Right lung (tissue), 10 donors: ENCODE measurements around the gene CD1D. TPM values are rescaled to one million over a fixed set of nuclear protein-coding genes. Genes with fewer than 3 reads are reported as not detected.
A peak's percentile ranks its signal among the peaks of the same experiment; 100 is the strongest.
"Not testable (repeated sequence)": the region's sequence is repeated elsewhere in the genome, so short reads cannot be mapped to it uniquely, and the experiment has no call there.

ENCODE experiments used
- DNase-seq, 2 donors: peaks; one replicate each; pipeline ENCODE4 v3.0.0-alpha.2; 2013
- long read RNA-seq, 8 donors: transcript quantifications; one replicate each; lab custom pipeline, GENCODE V29; 2026
- polyA plus RNA-seq, 5 donors: library from polyadenylated mRNA; unstranded; fragments of 120-200 nt; gene quantifications; one replicate each; pipeline versions ENCODE4 v1.2.1 to v1.2.3, GENCODE V29; 2013; ENCODE audit warnings: inconsistent platforms in 1 of 5, low replicate concordance in 1 of 5; ENCODE audit not compliant: insufficient read length in 5 of 5, insufficient read depth in 1 of 5

Gene CD1D
- polyA plus RNA-seq: 1 to 10 TPM; 1.2 to 2.2 (median 1.5) TPM
- long read RNA-seq, donor 1: 0 reads
- long read RNA-seq, donor 2: 0 reads
- long read RNA-seq, donor 3: 0 reads
- long read RNA-seq, donor 4: 0 reads
- long read RNA-seq, donor 5: 0 reads
- long read RNA-seq, donor 6: 0 reads
- long read RNA-seq, donor 7: 0 reads
- long read RNA-seq, donor 8: 0 reads

DNA sequence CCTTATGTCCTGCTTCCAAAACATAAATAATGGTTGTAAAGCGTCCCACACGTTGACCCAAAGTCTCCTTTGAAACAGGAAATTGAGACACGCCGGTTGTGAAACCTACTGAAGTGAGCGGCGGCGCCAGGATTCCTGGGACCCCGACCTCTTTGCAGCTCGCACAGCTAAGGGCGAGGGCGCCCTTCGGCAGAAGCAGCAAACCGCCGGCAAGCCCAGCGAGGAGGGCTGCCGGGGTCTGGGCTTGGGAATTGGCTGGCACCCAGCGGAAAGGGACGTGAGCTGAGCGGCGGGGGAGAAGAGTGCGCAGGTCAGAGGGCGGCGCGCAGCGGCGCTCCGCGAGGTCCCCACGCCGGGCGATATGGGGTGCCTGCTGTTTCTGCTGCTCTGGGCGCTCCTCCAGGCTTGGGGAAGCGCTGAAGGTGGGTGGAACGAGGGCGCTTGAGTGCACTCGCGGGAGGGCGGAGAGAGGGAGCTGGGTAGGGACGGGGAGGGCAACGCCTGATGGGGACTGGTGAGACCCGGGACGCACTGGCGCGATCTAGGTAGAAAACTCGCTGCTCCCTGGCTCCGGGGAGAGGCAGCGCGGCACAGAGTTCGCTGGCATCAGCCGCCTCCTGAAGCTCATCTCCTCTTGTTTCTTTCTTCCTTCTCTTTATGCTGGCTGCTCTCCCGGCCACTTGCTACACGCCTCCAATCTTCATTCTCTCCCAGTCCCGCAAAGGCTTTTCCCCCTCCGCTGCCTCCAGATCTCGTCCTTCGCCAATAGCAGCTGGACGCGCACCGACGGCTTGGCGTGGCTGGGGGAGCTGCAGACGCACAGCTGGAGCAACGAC, at the start of gene CD1D:
Gene CD1D, plus strand, starts transcription at position 155 of the 836 bp plus-strand sequence. Its CDS starts 207 bp downstream, at position 362.
- peak in 1 of 2 donors; percentile 32 for DNase-seq

DNA sequence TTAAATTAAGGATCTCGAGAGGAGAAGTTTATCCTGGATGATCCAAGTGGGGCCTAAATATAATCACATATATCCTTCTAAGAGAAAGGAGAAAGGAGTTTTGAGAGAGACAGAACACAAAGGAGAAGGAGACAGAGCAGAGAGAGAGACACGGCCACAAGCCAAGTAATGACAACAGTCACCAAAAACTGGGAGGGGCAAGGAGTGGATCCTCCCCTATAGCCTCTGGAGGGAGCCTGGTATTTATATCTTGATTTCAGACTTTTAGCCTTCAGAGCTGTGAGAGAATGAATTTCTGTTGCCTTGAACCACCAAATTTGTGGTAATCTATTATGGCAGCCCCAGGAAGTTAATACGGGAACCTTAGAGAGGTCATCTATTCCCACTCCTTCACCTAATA, 49.5 kb upstream of the CD1D start:
- DNase-seq: no peak

DNA sequence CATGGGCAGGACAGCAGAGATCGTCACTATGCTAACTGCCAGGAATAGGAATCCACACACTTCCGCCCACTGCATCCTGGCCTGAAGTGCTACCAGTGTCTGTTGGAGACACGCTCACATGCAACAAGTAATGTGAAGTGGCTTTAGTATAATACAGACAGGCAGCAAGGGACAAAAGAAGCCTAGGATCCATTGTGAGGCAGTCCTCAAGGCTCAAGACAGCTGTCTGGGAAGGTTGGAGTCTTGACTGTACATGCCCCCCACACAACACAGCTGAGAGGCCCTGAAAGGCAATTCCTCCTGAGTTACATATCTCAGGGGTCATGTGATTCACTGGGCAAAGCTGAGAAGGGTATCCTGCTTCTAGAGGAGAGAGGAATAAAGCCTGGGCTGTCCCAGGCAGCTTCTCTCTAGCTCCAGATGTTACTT, 39.9 kb upstream of the CD1D start:
- DNase-seq: no peak

DNA sequence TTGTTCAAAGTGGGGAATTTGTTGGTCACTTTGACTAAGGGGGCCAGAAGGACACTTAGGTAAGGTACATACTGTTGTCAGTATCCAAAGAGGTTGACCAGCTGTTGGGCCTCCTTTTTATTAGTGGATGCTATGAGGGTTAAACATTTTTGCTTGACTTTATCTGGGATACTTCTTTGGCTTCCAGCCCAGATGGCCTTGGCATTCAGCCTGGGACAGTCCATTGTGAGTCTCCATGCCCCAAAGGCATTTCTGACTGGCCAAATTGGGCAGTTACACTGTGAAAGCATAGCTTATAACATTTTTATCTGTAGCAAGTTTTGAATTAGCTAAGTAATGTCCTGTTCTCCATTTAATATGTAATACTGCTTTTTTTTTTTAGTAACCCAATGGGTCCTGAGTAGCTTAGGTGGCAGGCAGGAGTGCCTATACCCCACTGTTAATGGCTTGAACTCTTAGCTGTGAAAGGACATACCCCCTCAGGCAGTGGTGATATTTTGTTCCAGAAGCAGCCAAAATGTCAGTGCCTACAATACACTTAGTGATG, 35.4 kb upstream of the CD1D start:
- peak; percentile 60 to 61 for DNase-seq

DNA sequence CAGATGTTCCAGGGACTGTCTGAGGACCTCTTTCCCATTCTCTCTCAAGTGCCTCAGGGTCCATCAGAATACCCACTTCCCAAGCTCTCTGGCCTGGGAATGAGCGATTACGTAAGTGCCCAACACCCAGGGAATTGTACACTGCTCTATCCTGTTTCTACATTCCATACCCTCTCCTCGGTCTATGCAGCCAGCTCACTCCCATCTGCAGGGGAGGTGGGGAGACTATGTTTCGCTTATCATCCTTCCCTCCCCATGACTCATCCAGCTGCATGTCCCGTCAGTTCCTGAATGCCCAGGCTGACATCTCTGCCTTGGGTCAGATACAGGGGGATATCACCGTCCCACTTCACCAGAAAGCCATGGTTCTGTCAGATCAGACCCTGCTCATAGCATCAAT, 34.5 kb upstream of the CD1D start:
- DNase-seq: no peak

DNA sequence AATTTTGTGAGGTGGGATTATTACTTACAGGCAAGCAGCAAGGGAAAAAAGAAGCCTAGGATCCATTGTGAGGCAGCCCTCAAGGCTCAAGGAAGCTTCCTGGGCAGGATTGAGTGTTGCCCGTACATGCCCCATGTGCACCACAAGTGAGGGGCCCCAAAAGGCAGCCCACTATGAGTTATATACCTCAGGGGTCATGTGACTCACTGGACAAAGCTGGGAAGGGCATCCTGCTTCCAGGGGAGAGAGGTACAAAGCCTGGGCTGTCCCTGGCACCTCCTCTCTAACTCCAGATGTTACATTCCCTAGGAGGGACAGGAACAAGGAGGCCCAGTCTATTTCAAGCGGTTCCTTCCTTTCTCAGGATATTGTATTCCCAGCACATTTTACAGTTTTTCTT, 34.0 kb upstream of the CD1D start:
- DNase-seq: no peak

DNA sequence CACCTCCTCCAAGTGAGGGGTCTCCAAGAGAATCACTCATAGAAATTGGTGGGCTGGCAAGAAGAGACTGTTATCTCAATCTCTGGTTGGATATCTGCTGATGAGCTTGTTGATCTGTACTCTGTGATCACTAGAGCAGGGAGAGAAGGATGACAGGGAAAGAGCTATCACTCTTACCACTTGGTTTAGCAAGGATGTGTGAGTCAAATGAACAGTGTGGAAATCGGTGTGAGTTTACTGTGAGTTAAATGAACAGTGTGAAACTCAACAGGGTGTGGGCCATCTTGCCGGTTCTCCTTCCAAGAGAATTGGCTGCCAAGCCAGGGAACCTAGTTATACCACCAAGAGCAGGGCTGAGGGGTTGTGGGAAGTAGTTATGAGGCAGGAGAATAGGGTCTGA, 33.3 kb upstream of the CD1D start:
- no peak for DNase-seq

DNA sequence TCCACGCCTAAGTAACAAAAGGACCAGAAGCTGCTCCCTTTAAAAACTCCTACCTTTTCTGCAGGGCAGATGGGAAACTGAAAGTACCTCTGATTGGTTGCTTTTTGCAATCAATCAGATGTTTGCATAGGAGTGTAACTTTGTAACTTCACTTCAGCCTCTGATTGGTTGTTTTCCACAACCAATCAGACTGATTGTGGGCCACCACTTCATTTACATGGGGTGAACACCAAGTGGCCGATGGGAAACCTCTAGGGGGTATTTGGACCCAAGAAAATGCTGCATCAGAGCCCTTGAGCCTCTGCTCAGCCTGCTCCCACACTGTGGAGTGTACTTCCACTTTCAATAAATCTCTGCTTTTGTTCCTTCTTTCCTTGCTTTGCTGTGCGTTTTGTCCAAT, 32.8 kb upstream of the CD1D start:
- no peak for DNase-seq

DNA sequence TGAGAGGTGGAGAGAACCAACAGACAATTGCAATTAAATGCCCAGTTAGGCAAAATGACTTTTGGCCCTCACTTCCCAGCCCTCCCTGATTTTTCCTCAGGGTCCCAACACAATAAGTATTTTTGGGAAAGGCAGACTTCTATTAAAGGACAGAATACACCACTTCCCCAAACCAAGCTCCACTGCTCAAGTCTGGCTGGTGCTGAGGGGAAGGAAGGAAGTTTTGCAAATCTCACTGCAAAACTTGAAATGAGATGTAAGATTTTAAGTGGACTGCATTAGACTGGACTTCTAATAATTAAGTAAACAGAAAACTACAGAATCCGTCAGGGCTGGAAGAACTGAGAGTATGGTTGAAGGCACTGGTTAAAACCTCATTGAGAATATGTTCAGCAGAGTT, 32.2 kb upstream of the CD1D start:
- DNase-seq: no peak

DNA sequence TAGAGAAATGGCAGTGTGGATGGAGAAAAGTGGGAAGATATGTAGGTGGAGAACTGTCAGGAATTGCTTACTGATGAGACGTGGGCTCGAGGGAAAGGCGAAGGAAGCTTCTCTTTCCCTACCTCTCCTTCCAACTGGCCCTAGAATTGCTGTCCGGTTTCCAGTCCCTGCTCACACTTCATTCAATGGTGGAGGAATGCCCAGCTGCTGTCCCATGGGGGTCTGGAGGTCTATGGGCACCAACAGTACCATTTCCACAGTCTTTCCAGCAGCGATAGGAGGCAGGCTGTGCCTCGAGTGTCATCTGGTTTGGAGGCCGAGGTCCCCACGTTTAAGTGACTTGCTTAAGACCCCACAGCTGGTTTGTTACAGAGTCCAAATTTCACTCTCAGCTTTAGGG, 31.5 kb upstream of the CD1D start:
- DNase-seq: no peak

DNA sequence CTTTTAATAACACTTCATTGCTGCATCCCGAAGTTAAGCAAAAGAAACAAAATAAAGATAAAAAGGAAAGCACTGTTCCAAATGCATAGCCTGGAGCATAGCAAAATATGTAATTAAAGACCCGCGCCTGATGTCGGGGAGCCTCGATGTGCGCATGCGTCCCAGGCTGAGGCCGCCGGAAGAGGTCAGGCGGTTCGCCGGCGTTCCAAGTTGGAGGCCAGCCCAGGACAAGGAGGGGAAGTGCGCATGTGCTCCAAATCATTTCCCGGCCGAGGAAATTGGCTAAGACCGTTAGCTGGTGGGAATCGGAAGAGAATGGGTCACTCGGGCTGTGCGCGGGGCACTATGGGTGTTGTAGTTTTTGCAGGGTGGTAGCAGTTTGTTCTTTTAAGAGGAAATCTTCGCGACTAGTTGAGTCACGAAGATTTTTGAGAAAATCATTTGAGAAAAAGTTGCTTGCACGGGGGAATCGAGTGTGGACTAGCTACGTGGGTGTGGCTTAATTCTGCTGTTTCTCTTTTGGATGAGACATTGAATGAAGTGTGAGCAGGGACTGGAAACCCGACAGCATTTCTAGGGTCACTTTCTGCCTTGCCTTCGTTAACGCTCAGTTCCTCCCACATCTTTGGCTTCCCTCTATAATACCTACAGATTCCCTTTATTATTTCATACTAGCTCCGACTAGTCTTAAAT, 31.0 kb upstream of the CD1D start:
- DNase-seq: peak; percentile 96 to 98

DNA sequence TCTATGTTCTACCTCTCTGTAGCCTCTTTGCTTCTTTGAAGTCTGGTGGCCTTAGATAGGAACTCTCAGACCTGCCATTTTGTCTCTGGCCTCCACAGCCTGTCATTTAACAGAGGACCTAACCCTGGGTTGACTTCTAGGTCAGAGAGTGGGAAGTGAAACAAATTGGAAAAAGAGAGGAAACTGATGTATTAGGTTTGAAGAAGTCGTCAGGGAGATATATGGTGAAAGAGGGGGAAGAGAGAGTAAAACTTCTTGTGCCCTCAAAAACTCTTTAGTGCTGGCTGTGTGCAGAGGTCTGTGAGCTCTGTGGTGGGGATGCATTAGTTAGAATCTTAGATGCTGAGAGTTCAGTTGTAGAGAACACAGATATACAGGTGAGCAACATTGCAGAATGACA, 30.2 kb upstream of the CD1D start:
- no peak for DNase-seq

DNA sequence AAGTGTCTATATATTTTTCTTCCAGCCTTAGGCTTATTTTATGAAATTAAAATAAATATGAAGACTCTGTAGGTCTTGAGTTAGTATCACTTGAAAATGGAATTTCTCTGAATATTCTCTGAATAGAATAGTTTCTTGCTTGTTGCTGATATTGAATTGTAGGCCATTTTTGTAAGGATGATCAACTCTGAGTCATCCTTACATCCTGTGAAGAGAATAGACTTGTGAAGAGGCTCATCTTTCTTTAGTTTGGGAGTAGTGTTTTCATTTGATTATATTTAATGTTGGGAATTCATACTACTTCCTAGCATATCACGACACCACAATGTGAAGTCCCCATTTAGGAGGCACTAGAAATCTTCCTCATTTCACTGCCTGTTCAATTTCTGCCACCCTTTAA, 27.5 kb upstream of the CD1D start:
- DNase-seq: no peak

DNA sequence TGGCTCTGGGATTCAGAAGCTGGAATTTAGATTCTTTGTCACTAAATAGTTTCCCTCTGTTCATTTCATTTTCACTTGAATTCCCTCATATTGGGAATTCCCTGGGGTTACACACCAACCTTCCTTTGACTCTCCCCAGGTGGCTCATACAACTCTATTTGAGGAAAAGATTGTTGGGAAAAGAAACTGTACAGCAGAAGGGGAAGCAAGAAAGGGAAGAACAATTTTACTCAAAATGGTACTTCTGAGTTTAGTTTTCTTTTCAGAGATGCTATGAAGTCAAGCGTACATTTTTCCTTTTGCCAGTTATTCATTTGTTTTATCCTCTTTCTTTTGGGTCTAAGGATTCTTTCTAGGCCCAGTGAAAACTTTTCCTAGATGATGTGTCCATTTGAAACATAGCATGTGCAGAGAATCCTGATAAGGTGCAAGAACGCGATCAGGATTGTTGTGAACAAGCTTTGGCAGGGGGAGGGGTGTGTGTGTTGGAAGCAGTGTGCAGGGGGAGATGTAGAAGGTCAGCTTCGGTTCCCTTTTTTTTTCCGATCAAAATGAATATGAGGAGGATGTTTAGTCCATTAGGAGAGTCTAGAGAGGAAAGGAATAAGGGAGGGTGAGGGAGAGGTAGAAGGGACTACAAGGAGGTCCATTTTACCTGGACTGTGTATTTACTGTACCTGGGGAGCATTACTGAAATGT, 26.8 kb upstream of the CD1D start:
- no peak for DNase-seq

DNA sequence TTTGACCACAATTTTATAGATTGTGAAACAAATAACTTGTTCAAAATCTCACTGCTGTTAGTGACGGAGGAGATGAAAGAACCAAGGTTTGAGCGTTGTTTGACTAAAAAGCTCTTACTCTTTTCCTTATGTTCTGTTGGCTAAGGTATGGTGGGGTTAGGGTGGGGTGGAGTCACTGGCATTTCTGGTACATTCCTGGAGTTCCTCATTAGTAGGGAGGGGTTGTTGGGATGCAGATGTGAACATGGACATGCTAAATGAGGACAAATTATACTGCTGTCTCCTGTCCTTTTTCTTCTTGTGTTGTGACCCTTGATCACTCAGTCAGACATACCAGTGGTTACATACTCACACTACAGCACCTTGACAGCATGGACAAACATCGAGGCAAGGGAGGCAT, 26.2 kb upstream of the CD1D start:
- no peak for DNase-seq

DNA sequence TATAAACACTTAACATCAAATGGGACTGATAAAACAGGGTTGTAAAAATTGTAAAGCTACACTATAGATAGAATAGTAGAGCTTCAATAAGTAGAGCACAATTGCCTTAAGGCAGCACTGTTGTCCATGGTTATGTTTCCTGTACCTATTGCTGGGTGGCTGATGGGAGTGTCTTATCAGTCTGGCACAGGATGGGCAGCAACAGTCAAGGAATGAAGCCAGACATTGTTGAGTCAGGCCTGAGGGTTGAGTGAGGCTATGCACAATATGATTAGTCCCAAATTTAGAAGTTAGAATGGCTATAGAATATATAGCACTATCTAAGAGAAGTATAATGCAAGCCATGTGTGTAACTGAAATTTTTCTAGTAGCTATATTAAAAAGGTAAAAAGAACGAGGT, 25.0 kb upstream of the CD1D start:
- no peak for DNase-seq

DNA sequence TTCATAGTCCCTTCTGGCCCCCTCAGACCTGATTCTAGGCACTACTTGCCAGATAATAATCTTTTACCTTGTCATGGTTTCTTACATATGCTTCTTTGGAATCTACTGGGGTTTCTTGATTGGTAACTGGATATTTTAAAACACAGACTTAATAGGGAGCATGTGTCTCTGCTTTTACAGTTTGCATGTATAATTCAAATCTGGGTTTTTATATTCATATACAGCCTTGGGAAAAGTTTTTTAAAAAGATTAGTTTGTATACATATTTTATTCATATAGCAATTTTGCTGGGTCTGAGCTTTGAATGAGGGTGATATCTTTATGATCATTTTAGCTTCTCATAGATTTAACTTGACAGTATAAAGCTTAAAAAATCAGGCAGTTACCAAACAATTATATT, 21.1 kb upstream of the CD1D start:
- DNase-seq: no peak

DNA sequence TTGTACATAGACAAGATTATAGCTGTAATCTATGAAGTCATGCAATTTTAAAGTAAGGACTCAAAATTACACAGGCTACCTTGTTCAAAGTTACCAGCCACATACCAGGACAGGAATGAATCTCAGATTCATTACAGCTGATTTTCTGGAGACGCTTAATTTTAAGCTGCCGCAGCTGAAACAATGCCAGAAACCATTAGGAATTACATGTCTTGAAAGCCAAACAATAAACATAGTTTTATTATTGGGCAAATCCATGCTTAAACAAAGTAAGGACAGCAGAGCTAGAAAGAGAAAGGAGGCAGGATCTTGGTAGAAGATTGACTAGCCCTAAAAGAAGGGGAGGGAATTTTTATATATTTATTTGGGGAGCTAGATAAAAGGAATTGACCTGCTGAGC, 19.2 kb upstream of the CD1D start:
- DNase-seq: peak; percentile 31 to 40

DNA sequence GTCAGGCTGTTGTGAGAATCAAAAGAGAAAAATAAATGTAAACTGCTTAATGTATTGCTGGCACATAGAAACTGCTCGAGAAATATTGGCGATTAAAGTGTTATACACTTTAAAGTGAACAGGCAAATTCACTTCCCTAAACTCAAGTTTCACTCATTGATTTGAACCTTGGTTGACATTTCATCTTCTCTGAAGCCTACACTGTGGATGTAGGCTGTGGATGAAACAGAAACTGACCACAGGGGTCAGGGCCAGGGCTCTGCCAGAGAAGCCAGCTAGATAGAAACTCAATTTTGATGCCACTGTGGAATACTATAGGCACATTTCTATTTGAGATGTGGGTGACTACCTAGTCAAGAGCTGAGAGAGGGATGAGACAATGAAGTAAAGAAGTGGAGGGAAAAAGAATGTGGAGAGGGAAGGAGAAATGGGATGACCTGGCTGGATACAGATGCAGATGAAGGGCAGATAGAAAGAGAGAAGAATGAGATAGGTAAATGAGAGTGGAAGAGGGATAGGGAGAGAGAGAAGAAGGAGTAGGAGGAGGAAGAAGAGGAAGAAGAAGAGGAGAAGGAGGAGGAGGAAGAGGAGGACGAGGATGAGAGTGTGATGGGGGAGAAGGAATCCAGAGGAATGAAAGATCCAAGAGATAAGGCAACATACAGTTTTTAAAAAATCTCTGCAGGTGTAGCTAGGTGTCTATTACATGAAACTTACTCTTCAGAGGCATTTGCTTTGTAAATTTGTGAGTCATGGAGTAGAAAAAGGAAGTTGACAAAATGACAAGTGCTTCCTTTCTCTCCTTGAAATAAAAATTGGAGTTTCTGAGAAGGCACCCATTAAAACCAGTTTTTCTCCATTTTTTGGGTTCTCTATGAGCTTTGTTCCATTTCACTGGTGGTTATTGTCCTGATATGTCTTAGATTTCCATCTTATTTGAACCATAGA, 17.4 kb upstream of the CD1D start:
- no peak for DNase-seq

DNA sequence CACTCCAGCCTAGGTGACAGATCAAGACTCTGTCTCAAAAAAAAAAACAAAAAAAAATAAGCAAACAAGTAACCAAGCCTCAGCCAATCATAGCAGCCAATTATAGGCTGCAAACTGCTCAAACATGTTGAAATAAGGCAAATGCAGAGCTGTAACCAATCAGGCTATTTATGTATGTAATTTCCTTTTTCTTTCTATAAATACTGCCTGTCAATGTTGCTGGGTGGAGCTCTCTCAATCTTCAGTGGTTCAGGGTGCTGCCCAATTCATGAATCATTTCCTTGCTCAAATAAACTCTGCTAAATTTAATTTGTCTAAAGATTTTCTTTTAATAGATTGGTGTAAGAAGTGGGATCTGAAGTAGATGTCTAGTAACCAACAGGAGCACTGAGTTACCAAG, 11.6 kb upstream of the CD1D start:
- no peak for DNase-seq

DNA sequence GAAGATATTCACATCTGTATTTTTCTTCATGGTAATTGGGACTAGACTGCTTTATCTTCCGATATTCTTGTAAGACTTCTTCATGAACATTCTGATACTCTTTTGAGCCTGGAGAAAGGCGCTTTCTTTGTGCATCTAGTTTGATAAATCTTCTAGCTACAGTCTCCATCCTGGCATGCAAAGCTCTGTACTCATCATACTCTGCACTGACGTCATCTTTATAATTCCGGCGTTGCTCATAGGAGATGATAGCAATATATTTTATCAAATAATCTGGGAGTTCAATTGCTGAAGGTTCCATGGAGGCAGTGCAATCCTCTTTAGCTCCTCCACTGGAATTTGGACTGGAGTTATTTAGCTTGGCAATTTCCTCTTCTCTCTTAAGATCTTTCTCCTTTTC, 4.8 kb upstream of the CD1D start:
- not testable (repeated sequence) for DNase-seq
